BJ (cell line): Measurements from ENCODE around the gene FRAS1. TPM values are rescaled to one million over a fixed set of nuclear protein-coding genes. Genes with fewer than 3 reads are reported as not detected.

Experiments
- CTCF ChIA-PET: fragments of 350-600 bp; formaldehyde crosslinking; extraction: SDS; loops from one replicate; lab custom pipeline; 2021; ENCODE audit warnings: antibody characterized with exemption, inconsistent platforms; lab: Yijun Ruan, JAX
- POLR2A ChIA-PET: fragments of 300-600 bp; sonication (Branson Sonifier 250); formaldehyde crosslinking; extraction: SDS; loops from one replicate; lab custom pipeline; 2021; ENCODE audit warnings: antibody characterized with exemption; lab: Charles Lee
- DNase-seq: peaks from one replicate; pipeline ENCODE4 v3.0.0-alpha.2; 2011; ENCODE audit warnings: low read depth
- H3K27me3 ChIP-seq: 2 replicates; pipeline ENCODE4 v1.6.0; 2011; ENCODE audit warnings: low read length; ENCODE audit not compliant: control insufficient read depth, insufficient read depth
- H3K36me3 ChIP-seq: 2 replicates; pipeline ENCODE4 v1.5.1; 2011; ENCODE audit warnings: low read length; ENCODE audit not compliant: control insufficient read depth, insufficient read depth
- H3K4me3 ChIP-seq: 2 replicates; pipeline ENCODE4 v1.5.1; 2011; ENCODE audit warnings: low read depth, mild to moderate bottlenecking, control low read depth, low read length
- polyA plus RNA-seq: library from polyadenylated mRNA; depleted of rRNA; stranded (reverse); fragments of >200 nt; gene quantifications from 2 replicates; pipeline ENCODE4 v1.2.3, GENCODE V29; 2011
- TF ChIP-seq, protein P1 (sequence below): IDR thresholded peaks from 2 replicates; pipeline ENCODE4 v1.5.1; 2011; ENCODE audit warnings: low read depth, mild to moderate bottlenecking, control low read depth, inconsistent platforms, low read length, moderate library complexity; ENCODE audit not compliant: insufficient read depth

FRAS1 gene
- polyA plus RNA-seq, 1 experiment = 4.4 TPM

DNA sequence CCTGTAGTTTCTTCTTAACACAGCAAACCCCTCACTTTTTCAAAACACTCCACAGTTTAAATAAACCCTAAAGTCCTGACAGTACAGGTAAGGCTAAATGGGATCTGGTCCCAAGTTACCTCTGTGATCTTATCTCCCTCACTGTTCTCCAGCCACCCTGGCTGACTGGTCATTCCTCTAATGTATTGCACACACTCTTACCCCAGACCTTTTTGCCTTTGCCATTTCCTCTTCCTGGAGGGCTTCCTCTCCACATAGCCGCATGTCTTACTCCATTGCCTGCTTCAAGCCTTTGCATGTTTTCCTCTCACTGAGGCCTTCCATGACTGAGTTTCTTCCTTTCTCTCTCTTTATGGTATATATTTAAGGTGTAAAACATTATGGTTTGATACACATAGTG is 474.9 kb downstream of the FRAS1 start:
- ChIA-PET POLR2A (no interaction called here), CTCF (no interaction called here)
- TF ChIP-seq, protein P1, sequence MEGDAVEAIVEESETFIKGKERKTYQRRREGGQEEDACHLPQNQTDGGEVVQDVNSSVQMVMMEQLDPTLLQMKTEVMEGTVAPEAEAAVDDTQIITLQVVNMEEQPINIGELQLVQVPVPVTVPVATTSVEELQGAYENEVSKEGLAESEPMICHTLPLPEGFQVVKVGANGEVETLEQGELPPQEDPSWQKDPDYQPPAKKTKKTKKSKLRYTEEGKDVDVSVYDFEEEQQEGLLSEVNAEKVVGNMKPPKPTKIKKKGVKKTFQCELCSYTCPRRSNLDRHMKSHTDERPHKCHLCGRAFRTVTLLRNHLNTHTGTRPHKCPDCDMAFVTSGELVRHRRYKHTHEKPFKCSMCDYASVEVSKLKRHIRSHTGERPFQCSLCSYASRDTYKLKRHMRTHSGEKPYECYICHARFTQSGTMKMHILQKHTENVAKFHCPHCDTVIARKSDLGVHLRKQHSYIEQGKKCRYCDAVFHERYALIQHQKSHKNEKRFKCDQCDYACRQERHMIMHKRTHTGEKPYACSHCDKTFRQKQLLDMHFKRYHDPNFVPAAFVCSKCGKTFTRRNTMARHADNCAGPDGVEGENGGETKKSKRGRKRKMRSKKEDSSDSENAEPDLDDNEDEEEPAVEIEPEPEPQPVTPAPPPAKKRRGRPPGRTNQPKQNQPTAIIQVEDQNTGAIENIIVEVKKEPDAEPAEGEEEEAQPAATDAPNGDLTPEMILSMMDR = no peak
- Histone ChIP-seq H3K27me3 (no peaks in the 10 kb centered on the region), H3K36me3 (no peaks in the 10 kb centered on the region), H3K4me3 (no peak overlapping the region)
- DNase-seq = no peak

DNA sequence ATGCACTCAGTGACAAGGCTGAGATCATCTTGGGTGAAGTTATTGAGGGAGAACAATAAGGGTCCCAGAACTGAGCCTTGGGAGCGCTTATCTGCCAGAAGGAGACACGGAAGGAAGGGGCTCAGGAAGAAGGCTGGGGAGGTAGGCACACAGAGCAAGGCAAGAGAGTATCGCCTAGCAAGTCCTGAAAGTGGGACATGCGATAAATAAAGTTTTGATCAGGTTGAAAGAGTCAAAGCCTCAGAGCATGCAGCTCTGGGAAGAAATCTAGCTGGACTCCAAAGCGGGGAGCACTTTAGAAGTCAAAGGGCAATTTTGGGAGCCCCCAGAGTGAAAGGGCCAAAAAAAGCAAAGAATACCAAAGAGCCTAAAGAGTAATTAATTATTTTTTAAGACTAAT is 476.7 kb downstream of the FRAS1 start:
- Histone ChIP-seq H3K4me3 (no peak overlapping the region), H3K27me3 (no peaks in the 10 kb centered on the region), H3K36me3 (no peaks in the 10 kb centered on the region)
- ChIA-PET POLR2A (no interaction called here), CTCF (interaction anchor here (1.2 kb wide), 1 partner anchor 10 kb away, joined by 3 read pairs; no protein-coding TSS in a partner anchor)
- TF ChIP-seq, protein P1 = no peak
- DNase-seq = no peak

- ChIA-PET POLR2A (no interaction called here), CTCF (interaction anchor here (1.2 kb wide), 1 partner anchor 9 kb away, joined by 3 read pairs; no protein-coding TSS in a partner anchor)
- Histone ChIP-seq H3K27me3 (no peaks in the 10 kb centered on the region), H3K4me3 (no peak overlapping the region), H3K36me3 (no peaks in the 10 kb centered on the region)
- DNase-seq = no peak
- TF ChIP-seq, protein P1 = no peak
Measured at GRCh38 chr4:78534286-78534955, 477.3 kb downstream of the FRAS1 start.

GRCh38 chr4:78542373-78542772 is 485.2 kb downstream of the FRAS1 start:
- no peak for DNase-seq
- no peaks in the 10 kb centered on the region for H3K27me3 ChIP-seq
- CTCF ChIA-PET = no interaction called here

GRCh38 chr4:78543424-78544125 is 486.5 kb downstream of the FRAS1 start:
- POLR2A ChIA-PET = no interaction called here
- DNase-seq = no peak
- Histone ChIP-seq H3K36me3 (no peaks in the 10 kb centered on the region), H3K27me3 (no peaks in the 10 kb centered on the region), H3K4me3 (no peak overlapping the region)
- TF ChIP-seq, protein P1 = no peak
- CTCF ChIA-PET = interaction anchor here (0.6 to 1.1 kb wide), 3 partner anchors 10 to 1612 kb away, joined by 3 read pairs; no protein-coding TSS in a partner anchor

More at GRCh38 chr4:78542373-78542772, 485.2 kb downstream of the FRAS1 start:
- H3K4me3 ChIP-seq = no peak overlapping the region
- TF ChIP-seq, protein P1 = no peak
- POLR2A ChIA-PET = no interaction called here
- H3K36me3 ChIP-seq = no peaks in the 10 kb centered on the region
